ENCODE measurements around the gene ZNF207. TPM values are rescaled to one million over a fixed set of nuclear protein-coding genes. Genes with fewer than 3 reads are reported as not detected.
A peak's percentile ranks its signal among the peaks of the same experiment; 100 is the strongest.

ZNF207 gene
- polyA plus RNA-seq, 2 of the 4 experiments (the other 2 are of a cell fraction) = 208 to 292 TPM

- POLR2A ChIA-PET = no interaction called here
- no peak for FAIRE-seq
- TF ChIP-seq EHF (CRISPR knock-in tag; IDR thresholded peaks at IDR 0.05) (no peak), HMGXB4 (CRISPR knock-in tag; IDR thresholded peaks at IDR 0.05; ENCODE audit: borderline replicate concordance) (0 out of 2 replicates have a peak, but pooled peaks have one; percentile 45), POLR2AphosphoS2 (conservative IDR thresholded peaks at IDR 0.05; ENCODE audit: low read length) (peak; percentile 88), KDM1A (IDR thresholded peaks at IDR 0.05; ENCODE audit: low read depth) (no peak), TFCP2L1 (CRISPR knock-in tag; IDR thresholded peaks at IDR 0.05) (no peak)
- Histone ChIP-seq H3K27ac (no peak overlapping the region), H3K4me2 (no peak overlapping the region), H3K9me3 (no peaks in the 10 kb centered on the region), H3K4me3 (no peak overlapping the region), H3K4me1 (peaks cover 23% of the 10 kb centered on the region)
- DNase-seq (ENCODE audit: low read depth in 1 of 2, low spot score in 1 of 2) = no peak
- peak in 1 of 2 experiments; percentile 16; a peak in 2 of 6 replicates for ATAC-seq
- WGBS (ENCODE audit: missing lambda C conversion rate) = 94% methylated on average over 5 of the region's 5 CpGs
- CTCF ChIA-PET = no interaction called here
Observed at GRCh38 chr17:32382526-32383223, 32.7 kb downstream of the ZNF207 start.

- H3K4me3 ChIP-seq = no peak overlapping the region
- H3K4me2 ChIP-seq = no peak overlapping the region
- ATAC-seq (peak in 1 of 2 experiments; percentile 8; a peak in 2 of 6 replicates), FAIRE-seq (no peak), DNase-seq (ENCODE audit: low read depth in 1 of 2, low spot score in 1 of 2) (no peak)
- H3K4me1 ChIP-seq = peaks cover 23% of the 10 kb centered on the region
- TF ChIP-seq TP53 (CRISPR knock-in tag; IDR thresholded peaks at IDR 0.05) (no peak), ELK1 (IDR thresholded peaks at IDR 0.05; ENCODE audit: low read depth, low read length) (no peak), EHF (CRISPR knock-in tag; IDR thresholded peaks at IDR 0.05) (no peak), RARB (CRISPR knock-in tag; IDR thresholded peaks at IDR 0.05) (no peak), NR3C1 (IDR thresholded peaks at IDR 0.05) (no peak), NPAS2 (CRISPR knock-in tag; IDR thresholded peaks at IDR 0.05; ENCODE audit: borderline replicate concordance) (no peak)
- ChIA-PET CTCF (interaction anchor here (0.6 to 0.7 kb wide), 2 partner anchors 11 to 13 kb away, joined by 3 to 5 read pairs; no protein-coding TSS in a partner anchor), POLR2A (interaction anchor here (0.6 to 1.3 kb wide), 4 partner anchors 10 to 85 kb away, joined by 3 to 6 read pairs (median 4); partner anchors contain the start of gene PSMD11)
- no peak overlapping the region for H3K27ac ChIP-seq
- H3K9me3 ChIP-seq = no peaks in the 10 kb centered on the region
- 88% methylated on average over 1 of the region's 1 CpG for WGBS (ENCODE audit: missing lambda C conversion rate)
Observed at GRCh38 chr17:32383926-32384434, 34.0 kb downstream of the ZNF207 start.

- ATAC-seq = no peak
- CTCF ChIA-PET = no interaction called here
- no peak overlapping the region for H3K4me3 ChIP-seq
- 93% methylated on average over 7 of the region's 7 CpGs for WGBS (ENCODE audit: missing lambda C conversion rate)
- H3K4me1 ChIP-seq = peaks cover 23% of the 10 kb centered on the region
- TF ChIP-seq ZNF302 (CRISPR knock-in tag; IDR thresholded peaks at IDR 0.05) (no peak), KDM1A (IDR thresholded peaks at IDR 0.05; ENCODE audit: low read depth) (no peak), CHD4 (IDR thresholded peaks at IDR 0.05; ENCODE audit: borderline replicate concordance) (no peak), JUNB (IDR thresholded peaks at IDR 0.05) (no peak), RCOR1 (IDR thresholded peaks at IDR 0.05; ENCODE audit: low read depth, low read length) (no peak), TFCP2L1 (CRISPR knock-in tag; IDR thresholded peaks at IDR 0.05) (no peak), HOXA7 (CRISPR knock-in tag; IDR thresholded peaks at IDR 0.05) (no peak), MAX (IDR thresholded peaks at IDR 0.05) (no peak), USF2 (IDR thresholded peaks at IDR 0.05) (no peak), ZFP36 (IDR thresholded peaks at IDR 0.05; ENCODE audit: borderline replicate concordance, partially characterized antibody) (no peak), CEBPB (IDR thresholded peaks at IDR 0.05) (no peak), POLR2AphosphoS2 (conservative IDR thresholded peaks at IDR 0.05; ENCODE audit: low read length) (no peak), HES2 (IDR thresholded peaks at IDR 0.05) (no peak), BHLHE40 (IDR thresholded peaks at IDR 0.05; ENCODE audit: low read depth, low read length) (no peak), PHF8 (IDR thresholded peaks at IDR 0.05; ENCODE audit: borderline replicate concordance, low read depth) (no peak)
- H3K4me2 ChIP-seq = no peak overlapping the region
- no peak for FAIRE-seq
- no peaks in the 10 kb centered on the region for H3K9me3 ChIP-seq
- POLR2A ChIA-PET = interaction anchor here (1.3 kb wide), 1 partner anchor 8 kb away, joined by 4 read pairs; no protein-coding TSS in a partner anchor
- no peak overlapping the region for H3K27ac ChIP-seq
- DNase-seq (ENCODE audit: low read depth in 1 of 2, low spot score in 1 of 2) = no peak
Observed at GRCh38 chr17:32385121-32385520, 35.2 kb downstream of the ZNF207 start.
